Brain microvascular endothelial cell (primary cell): ENCODE results near the gene SELENOH.

Experiments
- DNase-seq: peaks from one replicate; pipeline ENCODE4 v3.0.0-alpha.2; 2020
- H3K27ac ChIP-seq: fragments of 250-450 bp; sonication (Bioruptor Pico); 2 replicates; pipeline ENCODE4 v1.5.1; 2020; ENCODE audit warnings: mild to moderate bottlenecking, moderate library complexity
- H3K27me3 ChIP-seq: fragments of 250-450 bp; sonication (Bioruptor Pico); replicated peaks from 2 replicates; pipeline ENCODE4 v1.5.1; 2020; ENCODE audit warnings: mild to moderate bottlenecking
- H3K36me3 ChIP-seq: fragments of 250-450 bp; sonication (Bioruptor Pico); replicated peaks from 2 replicates; pipeline ENCODE4 v1.5.1; 2020; ENCODE audit warnings: mild to moderate bottlenecking
- H3K4me3 ChIP-seq: 2 replicates; pipeline ENCODE4 v1.5.1; 2011; ENCODE audit warnings: low read depth, mild to moderate bottlenecking, control low read depth, low read length, moderate library complexity
- CTCF ChIP-seq: IDR thresholded peaks from 2 replicates; pipeline ENCODE4 v1.5.1; 2011; ENCODE audit warnings: low read depth, mild to moderate bottlenecking, moderate library complexity, low read length, control low read depth, inconsistent platforms; ENCODE audit errors: missing control alignments
- in situ Hi-C: cut with HindIII; loops from 2 replicates; pipeline ENCODE4 v1.10.0; 2017; ENCODE audit warnings: low sequenced_read_pairs, low pct_ligation_motif_present

Gene SELENOH

GRCh38 chr11:57786436-57786835 lies 45.1 kb downstream of the SELENOH start:
- no peak for TF ChIP-seq CTCF
- no peaks in the 10 kb centered on the region for H3K27me3 ChIP-seq
- DNase-seq: no peak
- H3K4me3 ChIP-seq: no peak overlapping the region
- in situ Hi-C loops: no loop called here
- H3K36me3 ChIP-seq: no peaks in the 10 kb centered on the region
- H3K27ac ChIP-seq: no peak overlapping the region

GRCh38 chr11:57787006-57787604 lies 45.8 kb downstream of the SELENOH start:
- no peak overlapping the region for H3K4me3 ChIP-seq
- no peak for DNase-seq
- TF ChIP-seq CTCF: no peak
- H3K27ac ChIP-seq: no peak overlapping the region
- in situ Hi-C loops: no loop called here
- H3K27me3 ChIP-seq: no peaks in the 10 kb centered on the region
- peaks cover 5% of the 10 kb centered on the region for H3K36me3 ChIP-seq

- no peak overlapping the region for H3K4me3 ChIP-seq
- TF ChIP-seq CTCF: no peak
- peaks cover 6% of the 10 kb centered on the region for H3K36me3 ChIP-seq
- H3K27me3 ChIP-seq: no peaks in the 10 kb centered on the region
- H3K27ac ChIP-seq: no peak overlapping the region
- in situ Hi-C loops: no loop called here
- no peak for DNase-seq
These were observed 46.8 kb downstream of the SELENOH start for GRCh38 chr11:57787920-57788702.

- H3K4me3 ChIP-seq: no peak overlapping the region
These were observed 47.4 kb downstream of the SELENOH start for GRCh38 chr11:57788703-57789088.

GRCh38 chr11:57791321-57792059 lies 50.2 kb downstream of the SELENOH start:
- Histone ChIP-seq H3K27ac (no peak overlapping the region), H3K36me3 (peaks cover 19% of the 10 kb centered on the region), H3K27me3 (no peaks in the 10 kb centered on the region), H3K4me3 (no peak overlapping the region)
- DNase-seq: no peak
- no peak for TF ChIP-seq CTCF
- in situ Hi-C loops: no loop called here

More at GRCh38 chr11:57788703-57789088, 47.4 kb downstream of the SELENOH start:
- H3K27me3 ChIP-seq: no peaks in the 10 kb centered on the region
- no peak for DNase-seq
- H3K36me3 ChIP-seq: peaks cover 7% of the 10 kb centered on the region
- TF ChIP-seq CTCF: no peak
- H3K27ac ChIP-seq: no peak overlapping the region
- in situ Hi-C loops: no loop called here
